CD14-positive monocyte (primary cell): ENCODE results near the gene C4orf36. TPM values are rescaled to one million over a fixed set of nuclear protein-coding genes. Genes with fewer than 3 reads are reported as not detected.

Source experiments
- DNase-seq, 3 donors: peaks; one replicate each; pipeline ENCODE4 v3.0.0-alpha.2; 2011 to 2022
- H2AFZ ChIP-seq: 2 replicates; pipeline ENCODE4 v1.6.0; 2012; ENCODE audit warnings: mild to moderate bottlenecking, low read depth, low read length, inconsistent platforms; ENCODE audit not compliant: insufficient read depth, poor library complexity, severe bottlenecking
- H3K27ac ChIP-seq, 2 donors: 1 replicate in 1 of 2; 2 replicates in 1 of 2; pipeline ENCODE4 v1.5.1; 2012 to 2013; ENCODE audit warnings: low read length in 2 of 2, control low read depth in 1 of 2, inconsistent platforms in 1 of 2, low read depth in 1 of 2, mild to moderate bottlenecking in 1 of 2
- H3K27me3 ChIP-seq, 2 donors: one replicate each; pipeline versions ENCODE4 v1.6.0 to v1.6.1; 2011 to 2013; ENCODE audit warnings: low read length in 2 of 2; ENCODE audit not compliant: control insufficient read depth in 2 of 2, insufficient read depth in 2 of 2
- H3K36me3 ChIP-seq, 2 donors: replicated peaks in 1 of 2; 1 replicate in 1 of 2; 2 replicates in 1 of 2; pipeline versions ENCODE4 v1.5.1 to v1.6.1; 2012 to 2013; ENCODE audit warnings: low read length in 2 of 2, control low read depth in 1 of 2, inconsistent platforms in 1 of 2, mild to moderate bottlenecking in 1 of 2; ENCODE audit not compliant: insufficient read depth in 2 of 2, control insufficient read depth in 1 of 2
- H3K4me1 ChIP-seq, 2 donors: 1 replicate in 1 of 2; 2 replicates in 1 of 2; pipeline versions ENCODE4 v1.5.1 to v1.6.1; 2012 to 2013; ENCODE audit warnings: low read length in 2 of 2, control low read depth in 1 of 2, inconsistent platforms in 1 of 2, mild to moderate bottlenecking in 1 of 2, moderate library complexity in 1 of 2; ENCODE audit not compliant: insufficient read depth in 2 of 2, control insufficient read depth in 1 of 2
- H3K4me2 ChIP-seq: replicated peaks from 2 replicates; pipeline ENCODE3; 2012; ENCODE audit warnings: low read length, moderate library complexity, mild to moderate bottlenecking; ENCODE audit not compliant: poor library complexity, severe bottlenecking; ENCODE audit errors: extremely low read depth
- H3K4me3 ChIP-seq, 3 experiments: fragments of 200-600 bp in 1 of 3; sonication (generic) in 1 of 3; replicated peaks in 1 of 3; 1 replicate in 2 of 3; 2 replicates in 1 of 3; pipeline ENCODE4 v1.5.1; 2011 to 2013; ENCODE audit warnings: low read length in 3 of 3, mild to moderate bottlenecking in 3 of 3, control low read depth in 2 of 3, low read depth in 2 of 3, inconsistent platforms in 1 of 3, moderate library complexity in 1 of 3
- H3K79me2 ChIP-seq: 2 replicates; pipeline ENCODE4 v1.6.0; 2012; ENCODE audit warnings: mild to moderate bottlenecking, control low read depth, inconsistent platforms, low read length, moderate library complexity; ENCODE audit not compliant: insufficient read depth
- H3K9ac ChIP-seq: 2 replicates; pipeline ENCODE4 v1.6.0; 2017; ENCODE audit warnings: low read length, mild to moderate bottlenecking; ENCODE audit not compliant: insufficient read depth, poor library complexity, severe bottlenecking
- H3K9me3 ChIP-seq, 2 donors: replicated peaks in 1 of 2; 1 replicate in 1 of 2; 2 replicates in 1 of 2; pipeline versions ENCODE4 v1.5.1 to v1.6.1; 2012 to 2013; ENCODE audit warnings: low read length in 2 of 2, control low read depth in 1 of 2; ENCODE audit not compliant: control insufficient read depth in 1 of 2, insufficient read depth in 1 of 2
- H4K20me1 ChIP-seq: 2 replicates; pipeline ENCODE4 v1.6.0; 2012; ENCODE audit warnings: mild to moderate bottlenecking, low read length, control low read depth, moderate library complexity; ENCODE audit not compliant: insufficient read depth
- H3K27ac Mint-ChIP-seq, 7 donors: one replicate each; pipeline ENCODE4 v1.8.0; 2020; ENCODE audit warnings: mild to moderate bottlenecking in 7 of 7, mixed read lengths in 7 of 7, moderate library complexity in 6 of 7, inconsistent platforms in 2 of 7
- H3K27me3 Mint-ChIP-seq, 3 donors: one replicate each; pipeline ENCODE4 v1.8.0; 2021 to 2022; ENCODE audit warnings: low read depth in 3 of 3, mild to moderate bottlenecking in 3 of 3, mixed read lengths in 3 of 3, moderate library complexity in 3 of 3, inconsistent platforms in 1 of 3
- H3K36me3 Mint-ChIP-seq, 2 donors: one replicate each; pipeline ENCODE4 v1.8.0; 2020; ENCODE audit warnings: mixed read lengths in 2 of 2, inconsistent platforms in 1 of 2, mild to moderate bottlenecking in 1 of 2
- H3K4me1 Mint-ChIP-seq: one replicate; pipeline ENCODE4 v1.8.0; 2020; ENCODE audit warnings: mild to moderate bottlenecking, mixed read lengths
- H3K4me3 Mint-ChIP-seq, 2 donors: one replicate each; pipeline ENCODE4 v1.8.0; 2020; ENCODE audit warnings: mild to moderate bottlenecking in 2 of 2, mixed read lengths in 2 of 2, moderate library complexity in 1 of 2
- H3K9me3 Mint-ChIP-seq, 7 donors: one replicate each; pipeline ENCODE4 v1.8.0; 2020 to 2022; ENCODE audit warnings: mixed read lengths in 7 of 7, mild to moderate bottlenecking in 6 of 7, moderate library complexity in 6 of 7, inconsistent platforms in 2 of 7
- CTCF ChIP-seq: fragments of 200-600 bp; IDR thresholded peaks from one replicate; pipeline ENCODE4 v1.8.0; 2022; ENCODE audit warnings: antibody characterized with exemption, mild to moderate bottlenecking
- WGBS: methylation state at CpG from one replicate; pipeline ENCODE4 v1.1.5; 2013; ENCODE audit warnings: missing lambda C conversion rate; ENCODE audit not compliant: insufficient coverage; 5-methylcytosine and 5-hydroxymethylcytosine counted together
- intact Hi-C, 2 donors: fragments of 100-400 bp; cut with micrococcal nuclease; formaldehyde crosslinking; loops; one replicate each; pipeline versions ENCODE4 v1.15.0 to v1.15.1; 2023
- polyA plus RNA-seq, 3 donors: library from polyadenylated mRNA; depleted of rRNA in 1 of 3; unstranded in 2 of 3; stranded (reverse) in 1 of 3; fragments of 300-500 nt in 2 of 3; fragments of >200 nt in 1 of 3; fragmentation: Illumina TruSeq in 2 of 3; gene quantifications; 1 replicate in 2 of 3; 2 replicates in 1 of 3; pipeline ENCODE4 v1.2.3, GENCODE V29; 2012 to 2021

Gene C4orf36
- polyA plus RNA-seq, 3 donors, result 0.14 TPM; not detected in 2

- Histone ChIP-seq H4K20me1 (no peaks in the 10 kb centered on the region), H3K4me2 (no peak overlapping the region), H3K9ac (no peak overlapping the region), H3K27ac (peak overlapping the region in 1 of 2 donors; percentile 38), H3K4me3 (no peak overlapping the region), H3K9me3 (no peaks in the 10 kb centered on the region), H3K36me3 (no peaks in the 10 kb centered on the region), H2AFZ (no peak overlapping the region), H3K27me3 (no peaks in the 10 kb centered on the region), H3K79me2 (no peaks in the 10 kb centered on the region), H3K4me1 (peaks cover 43 to 55% of the 10 kb centered on the region in 2 donors)
- 0% methylated on average over 1 of the region's 2 CpGs for WGBS
- DNase-seq, result no peak
- no peak for TF ChIP-seq CTCF
- H3K4me3 Mint-ChIP-seq, result no peak overlapping the region
- peak overlapping the region; percentile 17 to 90 (median 45) for H3K27ac Mint-ChIP-seq
- no peaks in the 10 kb centered on the region for H3K27me3 Mint-ChIP-seq
- peaks cover 67% of the 10 kb centered on the region for H3K4me1 Mint-ChIP-seq
- peaks cover 0 to 5% of the 10 kb centered on the region in 2 donors for H3K36me3 Mint-ChIP-seq
- intact Hi-C loops, result loop anchor here in 1 of 2 donors (2.0 to 10.0 kb wide), 3 partner anchors 16 to 310 kb away; no protein-coding TSS in a partner anchor
- peaks cover 0 to 8% (median 0%) of the 10 kb centered on the region in 7 donors for H3K9me3 Mint-ChIP-seq
These were observed 32.6 kb upstream of the C4orf36 start for GRCh38 chr4:86924811-86925210.

GRCh38 chr4:86921608-86922252 is 29.5 kb upstream of the C4orf36 start:
- H3K4me1 Mint-ChIP-seq, result peaks cover 65% of the 10 kb centered on the region
- Histone ChIP-seq H3K27me3 (no peaks in the 10 kb centered on the region), H3K27ac (peak overlapping the region in 1 of 2 donors; percentile 50), H3K4me2 (peak overlapping the region; percentile 11), H3K9me3 (no peaks in the 10 kb centered on the region), H3K4me3 (peak overlapping the region in 1 of 3 experiments; percentile 24), H3K4me1 (peaks cover 40 to 53% of the 10 kb centered on the region in 2 donors), H4K20me1 (no peaks in the 10 kb centered on the region), H2AFZ (no peak overlapping the region), H3K9ac (no peak overlapping the region), H3K79me2 (no peaks in the 10 kb centered on the region), H3K36me3 (no peaks in the 10 kb centered on the region)
- 0% methylated on average over 1 of the region's 1 CpG for WGBS
- H3K36me3 Mint-ChIP-seq, result peaks cover 0 to 10% of the 10 kb centered on the region in 2 donors
- H3K4me3 Mint-ChIP-seq, result peak overlapping the region in 1 of 2 donors; percentile 68
- H3K27me3 Mint-ChIP-seq, result no peaks in the 10 kb centered on the region
- peaks cover 0 to 7% (median 0%) of the 10 kb centered on the region in 7 donors for H3K9me3 Mint-ChIP-seq
- DNase-seq, result peak in 2 of 3 donors; percentile 40 to 48
- TF ChIP-seq CTCF, result no peak
- H3K27ac Mint-ChIP-seq, result peak overlapping the region; percentile 64 to 94 (median 78)
- intact Hi-C loops, result loop anchor here (2.0 to 10.0 kb wide), 4 partner anchors 25 to 313 kb away; no protein-coding TSS in a partner anchor
